BLaER1 (cell line): ENCODE measurements around the gene ARFGAP2.
"Not testable (repeated sequence)": the region's sequence is repeated elsewhere in the genome, so short reads cannot be mapped to it uniquely, and the experiment has no call there.

ENCODE experiments used
- H3K27ac ChIP-seq: shearing (Covaris generic); formaldehyde crosslinking; 2 replicates; pipeline ENCODE4 v1.8.1; 2022
- H3K27me3 ChIP-seq: shearing (Covaris generic); formaldehyde crosslinking; 2 replicates; pipeline ENCODE4 v1.8.1; 2022
- H3K36me3 ChIP-seq: shearing (Covaris generic); formaldehyde crosslinking; 2 replicates; pipeline ENCODE4 v1.8.1; 2022
- H3K4me1 ChIP-seq: shearing (Covaris generic); formaldehyde crosslinking; 2 replicates; pipeline ENCODE4 v1.8.1; 2022
- H3K4me2 ChIP-seq: shearing (Covaris generic); formaldehyde crosslinking; 2 replicates; pipeline ENCODE4 v1.8.1; 2022
- H3K4me3 ChIP-seq: shearing (Covaris generic); formaldehyde crosslinking; 2 replicates; pipeline ENCODE4 v1.8.1; 2022
- H3K9ac ChIP-seq: shearing (Covaris generic); formaldehyde crosslinking; 2 replicates; pipeline ENCODE4 v1.8.1; 2022
- H3K9me3 ChIP-seq: shearing (Covaris generic); formaldehyde crosslinking; 2 replicates; pipeline ENCODE4 v1.8.1; 2022
- H4K20me1 ChIP-seq: shearing (Covaris generic); formaldehyde crosslinking; 2 replicates; pipeline ENCODE4 v1.8.1; 2022
- Cebpa-rat ChIP-seq: shearing (Covaris generic); IDR thresholded peaks from 2 replicates; pipeline ENCODE4 v1.8.1; 2022

Gene ARFGAP2

GRCh38 chr11:47176328-47177228 lies at the start of gene ARFGAP2:
Gene ARFGAP2 (minus strand): TSS chr11:47176879. CDS start chr11:47176853, 26 bp downstream.
- Histone ChIP-seq H4K20me1 (peaks cover 48% of the 10 kb centered on the region), H3K4me3 (peak within 1 kb of the TSS; percentile 99), H3K9ac (peak within 1 kb of the TSS; percentile 99), H3K27ac (peak within 1 kb of the TSS; percentile 97), H3K4me1 (peaks cover 32% of the 10 kb centered on the region), H3K27me3 (no peaks in the 10 kb centered on the region), H3K4me2 (peak within 1 kb of the TSS; percentile 99), H3K9me3 (no peaks in the 10 kb centered on the region), H3K36me3 (peaks cover 76% of the 10 kb centered on the region)
- no peak for TF ChIP-seq Cebpa-rat

GRCh38 chr11:47225552-47226400 lies 49.1 kb upstream of the ARFGAP2 start:
- Histone ChIP-seq H3K27ac (no peak overlapping the region), H3K27me3 (no peaks in the 10 kb centered on the region), H4K20me1 (0 out of 2 replicates have a peak, but pooled peaks cover 5% of the 10 kb centered on the region), H3K4me2 (no peak overlapping the region), H3K4me3 (no peak overlapping the region), H3K9me3 (no peaks in the 10 kb centered on the region), H3K36me3 (peaks cover 96% of the 10 kb centered on the region), H3K9ac (no peak overlapping the region), H3K4me1 (no peaks in the 10 kb centered on the region)
- TF ChIP-seq Cebpa-rat = no peak

GRCh38 chr11:47222696-47223095 lies 46.0 kb upstream of the ARFGAP2 start:
- peaks cover 17% of the 10 kb centered on the region for H3K4me1 ChIP-seq
- H3K36me3 ChIP-seq = peaks cover 95% of the 10 kb centered on the region
- H3K27me3 ChIP-seq = no peaks in the 10 kb centered on the region
- H4K20me1 ChIP-seq = 0 out of 2 replicates have a peak, but pooled peaks cover 5% of the 10 kb centered on the region
- H3K4me2 ChIP-seq = no peak overlapping the region
- no peak overlapping the region for H3K9ac ChIP-seq
- TF ChIP-seq Cebpa-rat = no peak
- H3K27ac ChIP-seq = no peak overlapping the region
- H3K9me3 ChIP-seq = no peaks in the 10 kb centered on the region
- H3K4me3 ChIP-seq = no peak overlapping the region

GRCh38 chr11:47220401-47220821 lies 43.7 kb upstream of the ARFGAP2 start:
- no peak for TF ChIP-seq Cebpa-rat
- no peaks in the 10 kb centered on the region for H3K9me3 ChIP-seq
- no peaks in the 10 kb centered on the region for H3K27me3 ChIP-seq
- H3K9ac ChIP-seq = no peak overlapping the region
- H3K4me3 ChIP-seq = no peak overlapping the region
- peaks cover 76% of the 10 kb centered on the region for H3K36me3 ChIP-seq
- no peak overlapping the region for H3K27ac ChIP-seq
- H3K4me1 ChIP-seq = peaks cover 32% of the 10 kb centered on the region
- H3K4me2 ChIP-seq = no peak overlapping the region
- H4K20me1 ChIP-seq = no peaks in the 10 kb centered on the region

- peak overlapping the region; percentile 91 for H3K27ac ChIP-seq
- H3K4me3 ChIP-seq = peak overlapping the region; percentile 78
- H3K4me1 ChIP-seq = peaks cover 41% of the 10 kb centered on the region
- no peaks in the 10 kb centered on the region for H3K27me3 ChIP-seq
- H4K20me1 ChIP-seq = no peaks in the 10 kb centered on the region
- peak overlapping the region; percentile 97 for H3K4me2 ChIP-seq
- TF ChIP-seq Cebpa-rat = no peak
- no peaks in the 10 kb centered on the region for H3K9me3 ChIP-seq
- H3K9ac ChIP-seq = peak overlapping the region; percentile 86
- peaks cover 38% of the 10 kb centered on the region for H3K36me3 ChIP-seq
Measured at GRCh38 chr11:47216121-47216798, 39.6 kb upstream of the ARFGAP2 start.

- Histone ChIP-seq H3K27ac (peak overlapping the region; percentile 91), H3K4me3 (peak overlapping the region; percentile 78), H3K36me3 (peaks cover 30% of the 10 kb centered on the region), H4K20me1 (no peaks in the 10 kb centered on the region), H3K9ac (peak overlapping the region; percentile 86), H3K9me3 (no peaks in the 10 kb centered on the region), H3K4me1 (peaks cover 41% of the 10 kb centered on the region), H3K4me2 (peak overlapping the region; percentile 97), H3K27me3 (no peaks in the 10 kb centered on the region)
- no peak for TF ChIP-seq Cebpa-rat
Measured at GRCh38 chr11:47215366-47215910, 38.8 kb upstream of the ARFGAP2 start.

- peak overlapping the region; percentile 86 for H3K9ac ChIP-seq
- TF ChIP-seq Cebpa-rat = peak; percentile 37; the same call in 1 of the 2 replicates
- H3K4me2 ChIP-seq = peak overlapping the region; percentile 97
- peaks cover 16% of the 10 kb centered on the region for H3K36me3 ChIP-seq
- H3K4me3 ChIP-seq = peak overlapping the region; percentile 78
- peaks cover 37% of the 10 kb centered on the region for H3K4me1 ChIP-seq
- H4K20me1 ChIP-seq = no peaks in the 10 kb centered on the region
- H3K27ac ChIP-seq = peak overlapping the region; percentile 91
- no peaks in the 10 kb centered on the region for H3K9me3 ChIP-seq
- H3K27me3 ChIP-seq = no peaks in the 10 kb centered on the region
Measured at GRCh38 chr11:47213950-47214565, 37.4 kb upstream of the ARFGAP2 start.

- H3K27ac ChIP-seq = no peak overlapping the region
- no peaks in the 10 kb centered on the region for H3K27me3 ChIP-seq
- H3K4me3 ChIP-seq = no peak overlapping the region
- no peak for TF ChIP-seq Cebpa-rat
- H3K36me3 ChIP-seq = 0 out of 2 replicates have a peak, but pooled peaks cover 6% of the 10 kb centered on the region
- no peaks in the 10 kb centered on the region for H4K20me1 ChIP-seq
- no peaks in the 10 kb centered on the region for H3K9me3 ChIP-seq
- no peak overlapping the region for H3K9ac ChIP-seq
- H3K4me2 ChIP-seq = no peak overlapping the region
- peaks cover 26% of the 10 kb centered on the region for H3K4me1 ChIP-seq
Measured at GRCh38 chr11:47212938-47213337, 36.3 kb upstream of the ARFGAP2 start.

GRCh38 chr11:47208628-47209027 lies 31.9 kb upstream of the ARFGAP2 start:
- Histone ChIP-seq H3K27ac (no peak overlapping the region), H3K4me1 (peaks cover 3% of the 10 kb centered on the region), H3K36me3 (no peaks in the 10 kb centered on the region), H3K9me3 (no peaks in the 10 kb centered on the region), H3K27me3 (no peaks in the 10 kb centered on the region), H3K4me2 (no peak overlapping the region), H4K20me1 (no peaks in the 10 kb centered on the region), H3K4me3 (no peak overlapping the region), H3K9ac (no peak overlapping the region)
- no peak for TF ChIP-seq Cebpa-rat

GRCh38 chr11:47208008-47208552 lies 31.4 kb upstream of the ARFGAP2 start:
- H3K4me2 ChIP-seq, H3K4me3 ChIP-seq, H3K27me3 ChIP-seq, H3K9me3 ChIP-seq, H3K36me3 ChIP-seq, H3K27ac ChIP-seq, H3K9ac ChIP-seq, H3K4me1 ChIP-seq, H4K20me1 ChIP-seq: not testable (repeated sequence)
